HG02884 (cell line): ENCODE measurements around the gene PKDCC.

Source experiments
- ATAC-seq: cut with Tn5 transposase; IDR thresholded peaks from one replicate; pipeline ENCODE4 v1.9.1; 2021; ENCODE audit warnings: mild to moderate bottlenecking, moderate library complexity; ENCODE audit not compliant: unreplicated experiment

PKDCC gene, protein sequence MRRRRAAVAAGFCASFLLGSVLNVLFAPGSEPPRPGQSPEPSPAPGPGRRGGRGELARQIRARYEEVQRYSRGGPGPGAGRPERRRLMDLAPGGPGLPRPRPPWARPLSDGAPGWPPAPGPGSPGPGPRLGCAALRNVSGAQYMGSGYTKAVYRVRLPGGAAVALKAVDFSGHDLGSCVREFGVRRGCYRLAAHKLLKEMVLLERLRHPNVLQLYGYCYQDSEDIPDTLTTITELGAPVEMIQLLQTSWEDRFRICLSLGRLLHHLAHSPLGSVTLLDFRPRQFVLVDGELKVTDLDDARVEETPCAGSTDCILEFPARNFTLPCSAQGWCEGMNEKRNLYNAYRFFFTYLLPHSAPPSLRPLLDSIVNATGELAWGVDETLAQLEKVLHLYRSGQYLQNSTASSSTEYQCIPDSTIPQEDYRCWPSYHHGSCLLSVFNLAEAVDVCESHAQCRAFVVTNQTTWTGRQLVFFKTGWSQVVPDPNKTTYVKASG

GRCh38 chr2:42047488-42048298 lies at the start of gene PKDCC:
TSS of gene PKDCC (plus strand) at chr2:42048021. CDS start at chr2:42048200, 179 bp downstream.
- ATAC-seq, result peak; percentile 49

GRCh38 chr2:41998186-41999127 lies 49.4 kb upstream of the PKDCC start:
- no peak for ATAC-seq

GRCh38 chr2:41999128-41999480 lies 48.7 kb upstream of the PKDCC start:
- no peak for ATAC-seq

DNA sequence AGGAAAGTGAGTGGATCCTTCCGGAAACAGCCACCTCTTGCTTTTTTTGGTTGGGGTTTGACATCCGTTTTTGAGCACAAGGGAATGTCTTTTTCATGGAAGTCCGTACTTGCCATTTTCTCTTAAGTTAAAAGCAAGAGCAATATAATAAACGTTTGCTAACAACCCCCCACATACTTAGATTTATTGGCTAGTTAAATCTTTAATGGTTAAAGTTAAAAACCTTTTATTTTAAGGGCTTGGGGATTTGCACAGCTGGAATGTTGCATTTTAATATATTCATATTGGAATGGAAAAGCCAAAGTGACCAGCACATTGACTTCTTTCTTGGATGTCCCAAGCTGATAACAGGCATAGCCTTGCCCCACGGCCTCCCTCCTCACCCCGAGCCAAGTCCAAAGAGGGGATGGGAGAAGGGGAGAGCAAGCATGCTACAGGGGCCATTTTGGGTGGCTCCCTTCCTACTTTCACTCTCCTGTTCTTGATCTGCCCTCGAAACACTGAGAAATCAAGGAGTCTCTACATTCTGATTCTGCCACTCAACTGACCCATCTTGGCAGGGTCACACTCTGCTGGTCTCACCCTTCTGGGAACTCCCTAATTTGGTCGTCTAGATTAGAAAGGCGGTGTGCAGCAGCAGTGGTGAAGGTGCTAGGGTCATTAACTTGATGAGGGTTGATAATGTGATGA lies 48.1 kb upstream of the PKDCC start:
- no peak for ATAC-seq

DNA sequence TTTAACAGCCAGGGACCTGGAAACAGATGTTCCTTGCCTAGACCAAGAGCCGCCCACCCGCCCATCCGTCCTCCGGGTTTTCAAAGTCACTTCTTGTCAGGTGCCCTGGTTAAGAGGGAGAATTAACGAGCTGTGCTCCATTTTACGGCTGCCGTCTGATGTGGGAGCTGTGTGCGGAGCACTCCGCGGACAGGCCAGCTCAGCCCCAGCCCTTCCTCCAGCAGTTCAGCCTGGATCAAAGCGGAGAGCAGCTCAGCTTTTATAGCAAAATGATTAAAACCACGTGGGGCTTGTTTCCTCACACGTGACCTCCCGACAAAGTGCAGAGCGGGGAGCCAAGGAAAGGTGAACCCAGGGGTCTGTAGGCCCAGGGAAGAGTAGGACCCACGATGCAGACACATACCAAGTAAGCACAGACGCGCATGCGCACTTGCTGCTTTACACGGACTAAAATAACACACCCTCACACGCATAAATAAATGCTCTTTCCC lies 46.1 kb upstream of the PKDCC start:
- ATAC-seq, result no peak

DNA sequence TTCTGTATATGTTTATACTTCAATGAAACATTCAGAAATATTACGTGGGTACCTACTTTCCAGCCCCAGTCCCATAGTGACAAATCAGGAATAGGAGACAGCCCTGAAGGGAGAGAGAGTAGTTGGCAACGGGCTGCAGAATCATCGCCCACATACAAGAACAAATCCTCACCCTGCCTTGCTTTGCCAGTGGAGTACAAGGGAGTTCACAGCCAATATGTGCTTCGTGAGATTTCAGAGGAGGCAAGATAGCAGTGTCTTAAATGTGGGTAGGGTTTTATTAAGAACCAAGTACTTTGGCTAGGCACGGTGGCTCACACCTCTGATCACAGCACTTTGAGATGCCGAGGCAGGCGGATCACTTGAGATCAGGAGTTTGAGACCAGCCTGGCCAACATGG lies 40.3 kb upstream of the PKDCC start:
- no peak for ATAC-seq

DNA sequence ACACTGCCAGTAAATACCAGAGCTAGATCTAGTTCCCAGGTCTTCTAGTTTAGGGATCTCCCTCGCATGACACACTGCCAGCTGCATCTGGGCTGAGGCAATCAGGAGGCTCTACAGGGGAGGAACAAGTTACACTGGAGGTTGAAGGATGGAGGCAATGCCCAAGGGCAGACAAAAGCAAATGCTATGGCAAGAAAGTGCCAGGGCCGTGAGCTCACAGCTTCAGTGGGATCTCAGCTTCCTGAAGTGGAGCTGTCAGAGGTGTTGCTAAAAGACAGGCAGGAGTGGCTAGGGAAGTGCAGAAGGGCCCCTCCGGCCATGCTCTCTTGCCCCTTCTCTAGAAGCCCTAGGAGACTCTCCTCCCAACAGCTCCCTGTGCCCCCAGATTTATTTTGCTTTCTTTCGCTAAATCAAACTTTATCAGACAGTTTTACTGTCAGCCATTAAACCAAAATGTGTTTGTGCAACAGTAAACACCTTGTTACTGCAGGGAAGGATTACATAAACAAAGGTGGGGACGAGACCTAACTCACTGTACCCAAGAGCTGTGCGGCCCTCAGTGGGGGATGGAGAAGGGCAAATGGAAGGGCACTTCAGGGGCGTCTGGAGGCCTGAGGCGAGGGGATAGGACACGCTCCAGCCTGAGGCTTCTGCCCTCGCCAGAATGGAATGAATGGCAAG lies 39.4 kb upstream of the PKDCC start:
- ATAC-seq, result no peak

GRCh38 chr2:42009657-42010580 lies 37.9 kb upstream of the PKDCC start:
- peak; percentile 60 for ATAC-seq

GRCh38 chr2:42010743-42011298 lies 37.0 kb upstream of the PKDCC start:
- ATAC-seq, result no peak

DNA sequence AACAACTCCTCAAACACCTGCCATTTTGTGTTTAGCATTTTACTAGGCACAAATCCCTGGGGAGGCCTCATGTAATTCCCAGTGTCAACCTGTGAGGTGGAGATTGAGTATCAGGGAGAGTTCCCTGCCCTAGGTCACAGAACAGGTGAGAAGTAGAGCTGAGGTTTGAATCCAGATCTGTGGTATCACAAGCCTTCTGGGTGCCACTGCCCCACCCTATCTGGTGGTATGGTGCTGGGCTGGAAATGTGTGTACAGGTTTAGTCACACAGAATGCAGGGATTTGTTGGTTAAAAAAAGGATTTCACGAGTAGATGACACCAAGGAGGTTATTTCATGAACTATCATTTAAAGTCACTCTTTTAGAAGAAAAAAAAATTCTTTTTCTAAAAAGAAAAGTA lies 35.7 kb upstream of the PKDCC start:
- no peak for ATAC-seq

- ATAC-seq, result no peak
Measured at GRCh38 chr2:42012651-42013050, 35.2 kb upstream of the PKDCC start.

DNA sequence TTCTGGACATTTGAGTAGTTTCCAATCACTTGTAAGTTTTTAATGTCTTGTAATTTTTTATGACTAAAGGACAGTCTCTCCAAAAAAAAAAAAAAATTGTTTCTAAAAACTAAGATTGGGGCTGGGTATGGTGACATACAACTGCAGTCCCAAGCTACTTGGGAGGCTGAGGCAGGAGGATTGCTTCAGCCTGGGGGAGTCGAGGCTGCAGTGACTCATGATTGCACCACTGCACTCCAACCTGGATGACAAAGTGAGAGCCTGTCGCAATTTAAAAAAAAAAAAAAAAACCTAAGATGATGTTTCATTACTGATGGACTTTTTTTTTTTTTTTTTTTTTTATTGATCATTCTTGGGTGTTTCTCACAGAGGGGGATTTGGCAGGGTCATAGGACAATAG lies 34.4 kb upstream of the PKDCC start:
- ATAC-seq, result no peak

GRCh38 chr2:42021464-42021863 lies 26.4 kb upstream of the PKDCC start:
- ATAC-seq, result no peak

GRCh38 chr2:42025151-42025582 lies 22.7 kb upstream of the PKDCC start:
- ATAC-seq, result no peak

DNA sequence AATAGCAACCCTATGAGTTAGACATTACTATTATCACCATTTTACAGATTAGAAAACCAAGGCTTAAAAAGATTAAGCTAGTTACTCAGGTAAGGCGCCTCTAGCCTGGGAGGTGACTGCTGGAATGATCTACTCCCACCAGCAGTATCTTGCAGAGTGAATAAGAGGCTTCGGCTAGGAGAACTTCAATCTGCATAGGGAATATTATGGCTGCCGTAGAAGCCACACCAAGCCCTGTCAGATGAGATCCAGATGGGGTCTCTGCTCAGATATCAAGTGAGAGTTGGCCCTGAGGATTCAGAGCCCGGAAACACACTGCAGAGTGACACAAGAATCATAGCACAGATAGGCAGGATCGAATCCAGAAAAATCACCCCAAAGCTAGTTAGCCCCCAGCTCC lies 21.5 kb upstream of the PKDCC start:
- no peak for ATAC-seq

DNA sequence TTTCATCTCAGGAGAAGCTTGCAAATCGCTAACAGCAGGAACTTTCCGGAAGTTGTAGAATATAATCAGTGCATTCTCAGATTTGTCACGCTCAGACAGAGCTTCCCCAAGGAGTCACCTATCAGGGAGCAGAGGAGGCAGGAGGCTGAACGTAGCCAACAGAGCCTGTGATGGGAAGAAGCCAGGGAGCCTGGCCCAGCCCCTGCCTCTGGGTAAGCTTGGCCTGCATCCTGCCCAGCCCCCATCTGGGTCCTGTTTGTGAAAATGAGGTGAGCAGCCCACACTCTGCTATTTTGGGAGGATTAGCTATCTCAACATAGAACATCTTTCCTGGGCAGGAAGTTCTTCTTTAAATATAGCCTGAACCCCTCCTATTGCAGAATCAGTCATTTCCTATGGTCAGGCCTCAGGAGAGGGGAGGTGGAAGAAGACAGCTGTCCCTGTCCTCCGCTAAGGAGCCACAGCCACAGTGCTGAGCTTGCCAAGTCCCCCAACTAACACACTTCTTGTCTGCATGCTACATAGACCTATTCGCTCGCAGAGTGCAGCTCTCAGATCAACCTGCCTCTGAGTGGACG lies 19.2 kb upstream of the PKDCC start:
- peak; percentile 70 for ATAC-seq

GRCh38 chr2:42029171-42029570 lies 18.6 kb upstream of the PKDCC start:
- ATAC-seq, result peak; percentile 21
